Loucy (cell line): Measurements from ENCODE around the gene WNT8A.

Experiments
- CTCF ChIP-seq: fragments of 200-600 bp; sonication (generic); conservative IDR thresholded peaks from 2 replicates; pipeline ENCODE4 v1.5.1; 2014; ENCODE audit warnings: mild to moderate bottlenecking, antibody characterized with exemption, low read length
- EZH2phosphoT487 ChIP-seq: fragments of 200-600 bp; IDR thresholded peaks from 2 replicates; pipeline ENCODE4 v1.6.1; 2018; ENCODE audit warnings: antibody characterized with exemption, mild to moderate bottlenecking, moderate library complexity, borderline replicate concordance

DNA sequence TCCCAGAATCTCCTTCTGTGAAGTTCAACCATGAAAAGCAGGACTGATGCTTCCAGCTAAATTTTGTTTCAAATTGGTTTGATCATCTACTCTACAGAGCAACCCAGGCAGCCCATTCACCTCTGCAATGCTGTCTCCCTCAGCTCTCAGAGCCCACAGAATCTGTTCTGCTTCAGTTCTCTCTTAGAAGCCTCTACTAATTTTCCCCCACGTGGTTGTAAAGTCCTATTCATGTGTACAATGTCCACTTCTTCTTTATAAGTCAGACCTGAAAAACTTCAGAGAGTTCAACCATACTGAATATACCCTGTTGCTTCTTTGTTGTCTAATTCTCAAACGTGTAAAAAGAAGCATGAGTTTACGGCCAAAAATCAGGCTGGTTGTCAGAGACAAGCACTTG is 29.6 kb upstream of the WNT8A start:
- TF ChIP-seq CTCF (no peak), EZH2phosphoT487 (no peak)
